Fibroblast of lung (primary cell): ENCODE data around the gene GABRP.

Experiments
- CTCF ChIP-seq, 2 donors: IDR thresholded peaks in 1 of 2; conservative IDR thresholded peaks in 1 of 2; 1 replicate in 1 of 2; 2 replicates in 1 of 2; pipeline ENCODE4 v1.5.1; 2011 to 2012; ENCODE audit warnings: low read length in 2 of 2, control low read depth in 1 of 2, inconsistent platforms in 1 of 2, low read depth in 1 of 2, mild to moderate bottlenecking in 1 of 2
- EZH2 ChIP-seq: IDR thresholded peaks from 2 replicates; pipeline ENCODE4 v1.5.1; 2012; ENCODE audit warnings: low read length, control low read depth, mild to moderate bottlenecking; ENCODE audit errors: missing control alignments

GRCh38 chr5:170811719-170812118 is 28.2 kb downstream of the GABRP start:
- TF ChIP-seq CTCF (conservative IDR thresholded peaks at IDR 0.05 in 1 of 2, IDR thresholded peaks at IDR 0.05 in 1 of 2; ENCODE audit: low read depth in 1 of 2, low read length in 2 of 2) (no peak), EZH2 (no peak)
